GM12892 (cell line): Measurements from ENCODE around the gene KRTAP3-1.
"Not testable (repeated sequence)": the region's sequence is repeated elsewhere in the genome, so short reads cannot be mapped to it uniquely, and the experiment has no call there.

ENCODE experiments used
- POLR2A ChIP-seq: IDR thresholded peaks from 2 replicates; pipeline ENCODE4 v1.6.1; 2011; ENCODE audit warnings: low read depth, low read length, control low read depth
- POLR2AphosphoS5 ChIP-seq: IDR thresholded peaks from 2 replicates; pipeline ENCODE4 v1.6.1; 2011; ENCODE audit warnings: low read depth, low read length, control low read depth

- TF ChIP-seq POLR2AphosphoS5, POLR2A: not testable (repeated sequence)
Measured at GRCh38 chr17:40999563-40999962, 9.4 kb downstream of the KRTAP3-1 start, which contains the start of gene KRTAP3-2.
